H1 (cell line): ENCODE results near the gene FBXO28. TPM values are rescaled to one million over a fixed set of nuclear protein-coding genes. Genes with fewer than 3 reads are reported as not detected.

Source experiments
- CTCF ChIA-PET: fragments of 300-600 bp; sonication (Branson Sonifier 250); formaldehyde crosslinking; loops from one replicate; lab custom pipeline; 2021; ENCODE audit not compliant: partially characterized antibody; lab: Charles Lee
- POLR2A ChIA-PET: fragments of 300-600 bp; sonication (Branson Sonifier 250); formaldehyde crosslinking; loops from one replicate; lab custom pipeline; 2021; ENCODE audit warnings: inconsistent platforms; ENCODE audit not compliant: partially characterized antibody; lab: Charles Lee
- DNase-seq, 2 experiments: peaks; one replicate each; pipeline versions ENCODE4 v3.0.0 to v3.0.0-alpha.2; 2010 to 2022; ENCODE audit warnings: low spot score in 2 of 2, low read depth in 1 of 2, mixed read lengths in 1 of 2
- FAIRE-seq: peaks from 2 replicates; lab custom pipeline; 2011; peaks lifted over from hg19 to GRCh38; lab: Jason Lieb, UNC
- H2AFZ ChIP-seq: 2 replicates; pipeline ENCODE4 v1.8.1; 2012; ENCODE audit warnings: low read length, inconsistent platforms
- H2AK5ac ChIP-seq: 2 replicates; pipeline ENCODE4 v1.6.1; 2013; ENCODE audit warnings: low read depth, low read length
- H2BK120ac ChIP-seq: replicated peaks from 2 replicates; pipeline ENCODE3; 2013; ENCODE audit warnings: low read depth, low read length, inconsistent platforms
- H2BK12ac ChIP-seq: 2 replicates; pipeline ENCODE4 v1.6.1; 2013; ENCODE audit warnings: low read depth, low read length
- H2BK15ac ChIP-seq: 2 replicates; pipeline ENCODE4 v1.6.1; 2013; ENCODE audit warnings: low read length
- H2BK20ac ChIP-seq: 2 replicates; pipeline ENCODE4 v1.6.1; 2013; ENCODE audit warnings: low read length
- H2BK5ac ChIP-seq: 2 replicates; pipeline ENCODE4 v1.6.1; 2013; ENCODE audit warnings: low read depth, low read length
- H3K14ac ChIP-seq: 2 replicates; pipeline ENCODE4 v1.6.1; 2013; ENCODE audit warnings: inconsistent platforms; ENCODE audit not compliant: insufficient read length
- H3K18ac ChIP-seq: 2 replicates; pipeline ENCODE4 v1.6.1; 2013; ENCODE audit warnings: low read length; ENCODE audit errors: extremely low read depth
- H3K23ac ChIP-seq: 2 replicates; pipeline ENCODE4 v1.6.1; 2013; ENCODE audit warnings: inconsistent platforms; ENCODE audit not compliant: insufficient read length
- H3K23me2 ChIP-seq: 2 replicates; pipeline ENCODE4 v1.6.1; 2013; ENCODE audit warnings: low read depth, low read length
- H3K27ac ChIP-seq: 2 replicates; pipeline ENCODE4 v1.6.1; 2011; ENCODE audit warnings: low read depth, low read length, inconsistent platforms
- H3K27me3 ChIP-seq, 4 experiments: replicated peaks in 1 of 4; 1 replicate in 1 of 4; 2 replicates in 3 of 4; pipeline versions ENCODE4 v1.6.1 to v1.8.1; 2011 to 2013; ENCODE audit warnings: low read length in 3 of 4, mild to moderate bottlenecking in 3 of 4, inconsistent platforms in 2 of 4, mixed read lengths in 2 of 4, moderate library complexity in 1 of 4; ENCODE audit not compliant: control insufficient read depth in 3 of 4, insufficient read depth in 3 of 4; ENCODE audit errors: extremely low read depth in 1 of 4
- H3K36me3 ChIP-seq, 4 experiments: 2 replicates each; pipeline versions ENCODE4 v1.6.1 to v1.8.1; 2011 to 2013; ENCODE audit warnings: mild to moderate bottlenecking in 4 of 4, low read length in 3 of 4, moderate library complexity in 2 of 4, control low read depth in 1 of 4, inconsistent platforms in 1 of 4; ENCODE audit not compliant: insufficient read depth in 4 of 4, control insufficient read depth in 2 of 4
- H3K4ac ChIP-seq: replicated peaks from 2 replicates; pipeline ENCODE3; 2013; ENCODE audit warnings: low read length, low read depth, mixed read lengths, inconsistent platforms; ENCODE audit not compliant: insufficient read length
- H3K4me1 ChIP-seq, 4 experiments: replicated peaks in 1 of 4; 1 replicate in 1 of 4; 2 replicates in 3 of 4; pipeline versions ENCODE4 v1.6.1 to v1.8.1; 2011 to 2013; ENCODE audit warnings: low read length in 3 of 4, inconsistent platforms in 2 of 4, mixed read lengths in 1 of 4; ENCODE audit not compliant: insufficient read depth in 4 of 4, control insufficient read depth in 3 of 4
- H3K4me2 ChIP-seq, 2 experiments: 2 replicates each; pipeline versions ENCODE4 v1.6.1 to v1.8.1; 2011 to 2013; ENCODE audit warnings: low read depth in 2 of 2, low read length in 2 of 2, control low read depth in 1 of 2, inconsistent platforms in 1 of 2, mild to moderate bottlenecking in 1 of 2; ENCODE audit not compliant: insufficient read depth in 1 of 2
- H3K4me3 ChIP-seq, 4 experiments: fragments of 200-600, 300-600 bp in 1 of 4; sonication (generic), shearing (Covaris generic), sonication (Bioruptor Twin) in 1 of 4; 2 replicates each; pipeline versions ENCODE4 v1.5.1 to v1.8.1; 2011 to 2016; ENCODE audit warnings: low read length in 4 of 4, low read depth in 3 of 4, control low read depth in 2 of 4, inconsistent platforms in 2 of 4, mild to moderate bottlenecking in 2 of 4, mixed read lengths in 1 of 4, moderate library complexity in 1 of 4; ENCODE audit not compliant: insufficient read depth in 2 of 4; ENCODE audit errors: extremely low read depth in 1 of 4
- H3K56ac ChIP-seq: replicated peaks from 2 replicates; pipeline ENCODE3; 2013; ENCODE audit warnings: low read depth, mild to moderate bottlenecking, mixed read lengths, low read length, inconsistent platforms; ENCODE audit not compliant: insufficient read length
- H3K79me1 ChIP-seq: 2 replicates; pipeline ENCODE4 v1.6.1; 2013; ENCODE audit warnings: low read depth, low read length, control low read depth
- H3K79me2 ChIP-seq, 2 experiments: 2 replicates each; pipeline versions ENCODE4 v1.6.1 to v1.8.1; 2012 to 2013; ENCODE audit warnings: low read length in 2 of 2, mild to moderate bottlenecking in 2 of 2, inconsistent platforms in 1 of 2; ENCODE audit not compliant: insufficient read depth in 2 of 2, control insufficient read depth in 1 of 2
- H3K9ac ChIP-seq, 4 experiments: replicated peaks in 1 of 4; 1 replicate in 1 of 4; 2 replicates in 3 of 4; pipeline versions ENCODE4 v1.6.1 to v1.8.1; 2011 to 2013; ENCODE audit warnings: low read depth in 3 of 4, low read length in 3 of 4, control low read depth in 2 of 4, mild to moderate bottlenecking in 2 of 4, moderate library complexity in 2 of 4, inconsistent platforms in 1 of 4; ENCODE audit errors: extremely low read depth in 1 of 4
- H3K9me3 ChIP-seq, 2 experiments: 2 replicates each; pipeline versions ENCODE4 v1.6.1 to v1.8.1; 2012 to 2013; ENCODE audit warnings: mild to moderate bottlenecking in 2 of 2, moderate library complexity in 2 of 2, control low read depth in 1 of 2, inconsistent platforms in 1 of 2, low read depth in 1 of 2, low read length in 1 of 2, mixed read lengths in 1 of 2; ENCODE audit not compliant: insufficient read depth in 2 of 2
- H4K20me1 ChIP-seq, 2 experiments: replicated peaks in 1 of 2; 2 replicates each; pipeline versions ENCODE3 to v1.8.1; 2011 to 2013; ENCODE audit warnings: inconsistent platforms in 2 of 2, low read length in 2 of 2, mild to moderate bottlenecking in 1 of 2; ENCODE audit not compliant: insufficient read depth in 2 of 2, control insufficient read depth in 1 of 2
- H4K5ac ChIP-seq: 2 replicates; pipeline ENCODE4 v1.6.1; 2013; ENCODE audit warnings: low read length, low read depth, mixed read lengths, inconsistent platforms; ENCODE audit not compliant: insufficient read length
- H4K8ac ChIP-seq: 2 replicates; pipeline ENCODE4 v1.8.0; 2013; ENCODE audit warnings: mild to moderate bottlenecking, moderate library complexity, low read length, inconsistent platforms; ENCODE audit not compliant: insufficient read depth; ENCODE audit errors: extremely low read depth
- H4K91ac ChIP-seq: replicated peaks from 2 replicates; pipeline ENCODE3; 2013; ENCODE audit warnings: low read length, mixed read lengths, inconsistent platforms; ENCODE audit not compliant: insufficient read length
- GABPA ChIP-seq: IDR thresholded peaks from 2 replicates; pipeline ENCODE4 v1.6.1; 2011; ENCODE audit warnings: mild to moderate bottlenecking, low read length, moderate library complexity, borderline replicate concordance; ENCODE audit not compliant: insufficient read depth
- HDAC2 ChIP-seq, 2 experiments: fragments of 300-600 bp in 1 of 2; sonication (generic) in 1 of 2; IDR thresholded peaks; 2 replicates each; pipeline ENCODE4 v1.6.1; 2011 to 2012; ENCODE audit warnings: low read depth in 2 of 2, low read length in 2 of 2, mild to moderate bottlenecking in 2 of 2, moderate library complexity in 2 of 2, borderline replicate concordance in 1 of 2, inconsistent platforms in 1 of 2
- KDM4A ChIP-seq: IDR thresholded peaks from one replicate; pipeline ENCODE4 v1.7.1; 2012; ENCODE audit warnings: low read depth, mild to moderate bottlenecking, moderate library complexity, low read length, inconsistent platforms; ENCODE audit not compliant: severe bottlenecking
- NANOG ChIP-seq: IDR thresholded peaks from 2 replicates; pipeline ENCODE4 v1.6.1; 2011; ENCODE audit warnings: low read length, low read depth, mild to moderate bottlenecking, inconsistent platforms; ENCODE audit not compliant: insufficient read depth, poor library complexity, severe bottlenecking
- POLR2A ChIP-seq, 2 experiments: IDR thresholded peaks; 1 replicate in 1 of 2; 2 replicates in 1 of 2; pipeline ENCODE4 v1.6.1; 2011; ENCODE audit warnings: low read depth in 2 of 2, low read length in 2 of 2, mild to moderate bottlenecking in 2 of 2; ENCODE audit errors: control extremely low read depth in 1 of 2
- RXRA ChIP-seq: IDR thresholded peaks from 2 replicates; pipeline ENCODE4 v1.6.1; 2011; ENCODE audit warnings: low read depth, mild to moderate bottlenecking, low read length, moderate library complexity; ENCODE audit not compliant: insufficient read depth
- TAF1 ChIP-seq: IDR thresholded peaks from 2 replicates; pipeline ENCODE4 v1.6.1; 2011; ENCODE audit warnings: mild to moderate bottlenecking, low read depth, low read length
- WGBS, 2 experiments: shearing (Covaris generic) in 1 of 2; methylation state at CpG; one replicate each; pipeline versions ENCODE4 v1.1.6 to v1.1.7; 2013 to 2015; ENCODE audit warnings: low lambda C conversion rate in 2 of 2, mixed read lengths in 2 of 2, inconsistent platforms in 1 of 2, low coverage in 1 of 2, missing lambda C conversion rate in 1 of 2; ENCODE audit not compliant: insufficient replicate concordance in 2 of 2, insufficient coverage in 1 of 2, insufficient read length in 1 of 2; ENCODE audit errors: extremely low coverage in 1 of 2, missing lambda C conversion rate in 1 of 2; 5-methylcytosine and 5-hydroxymethylcytosine counted together
- polyA plus RNA-seq, 7 experiments: library from polyadenylated mRNA; depleted of rRNA in 3 of 7; stranded (reverse) in 5 of 7; unstranded in 2 of 7; fragments of >200 nt in 5 of 7; fragments of 200-250 nt in 2 of 7; gene quantifications; 1 replicate in 5 of 7; 2 replicates in 1 of 7; 4 replicates in 1 of 7; pipeline versions ENCODE4 v1.2.1 to v1.2.3, GENCODE V29; 2011 to 2013; ENCODE audit warnings: missing spikeins in 2 of 7, mixed read lengths in 2 of 7
- total RNA-seq: library from RNA; stranded (reverse); fragmentation: NEBNext Ultra II Directional; extraction: Animal tissue kit (Norgen Biotek cat#: 25700); gene quantifications from 2 replicates; pipeline ENCODE4 v1.2.1, GENCODE V29; 2021
- TF ChIP-seq, protein P1 (sequence below): IDR thresholded peaks from 2 replicates; pipeline ENCODE4 v1.6.1; 2012; ENCODE audit warnings: low read length, inconsistent platforms

The FBXO28 gene
- total and polyA plus RNA-seq, 2 of the 8 experiments (the other 6 are each of a cell fraction or from before 2014, with no cell fraction given) = 10.3 to 42.5 TPM

DNA sequence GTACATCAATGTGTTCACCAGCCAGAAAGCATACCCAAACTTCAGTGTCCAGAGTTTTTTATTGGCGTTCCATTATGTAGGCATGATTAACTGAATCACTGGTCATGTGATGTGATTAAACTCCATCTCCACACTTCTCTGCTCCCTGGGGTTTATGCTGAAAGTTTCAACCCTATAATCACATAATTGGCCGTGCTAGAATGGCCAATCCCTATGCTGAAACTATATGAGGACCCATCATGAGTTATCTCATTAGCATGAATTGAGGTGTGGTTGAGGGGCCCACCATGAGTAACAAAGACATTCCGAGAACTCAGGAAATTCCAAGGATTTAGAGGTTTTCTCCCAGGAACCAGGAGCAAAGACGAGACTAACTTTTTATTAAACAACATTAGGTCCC is 31.8 kb upstream of the FBXO28 start:
- no peak overlapping the region for H2BK12ac ChIP-seq
- H3K9me3 ChIP-seq = no peaks in the 10 kb centered on the region
- H2AFZ ChIP-seq = peak overlapping the region; percentile 23; the same call in 1 of the 2 replicates
- H4K20me1 ChIP-seq = no peaks in the 10 kb centered on the region
- no peaks in the 10 kb centered on the region for H3K4me1 ChIP-seq
- no peak overlapping the region for H2BK20ac ChIP-seq
- no peak overlapping the region for H4K91ac ChIP-seq
- H3K14ac ChIP-seq = no peak overlapping the region
- no peak overlapping the region for H3K9ac ChIP-seq
- FAIRE-seq = no peak
- H2BK120ac ChIP-seq = no peak overlapping the region
- no peaks in the 10 kb centered on the region for H3K36me3 ChIP-seq
- ChIA-PET CTCF (no interaction called here), POLR2A (no interaction called here)
- no peak overlapping the region for H3K27ac ChIP-seq
- no peak overlapping the region for H3K4me2 ChIP-seq
- no peaks in the 10 kb centered on the region for H3K79me2 ChIP-seq
- H2BK15ac ChIP-seq = no peak overlapping the region
- H4K8ac ChIP-seq = no peak overlapping the region
- no peaks in the 10 kb centered on the region for H3K23me2 ChIP-seq
- H3K4me3 ChIP-seq = no peak overlapping the region
- no peak for DNase-seq
- no peak overlapping the region for H3K56ac ChIP-seq
- H3K23ac ChIP-seq = no peak overlapping the region
- H4K5ac ChIP-seq = no peak overlapping the region
- H3K27me3 ChIP-seq = no peaks in the 10 kb centered on the region
- H2BK5ac ChIP-seq = no peak overlapping the region
- H2AK5ac ChIP-seq = no peak overlapping the region
- H3K79me1 ChIP-seq = no peaks in the 10 kb centered on the region
- TF ChIP-seq NANOG (no peak), POLR2A (IDR thresholded peaks at IDR 0.05; ENCODE audit: control extremely low read depth in 1 of 2, low read depth in 2 of 2, low read length in 2 of 2) (no peak), HDAC2 (IDR thresholded peaks at IDR 0.05; ENCODE audit: borderline replicate concordance in 1 of 2, low read depth in 2 of 2, low read length in 2 of 2) (no peak), KDM4A (no peak), RXRA (no peak), GABPA (no peak), TAF1 (no peak)
- TF ChIP-seq, protein P1, sequence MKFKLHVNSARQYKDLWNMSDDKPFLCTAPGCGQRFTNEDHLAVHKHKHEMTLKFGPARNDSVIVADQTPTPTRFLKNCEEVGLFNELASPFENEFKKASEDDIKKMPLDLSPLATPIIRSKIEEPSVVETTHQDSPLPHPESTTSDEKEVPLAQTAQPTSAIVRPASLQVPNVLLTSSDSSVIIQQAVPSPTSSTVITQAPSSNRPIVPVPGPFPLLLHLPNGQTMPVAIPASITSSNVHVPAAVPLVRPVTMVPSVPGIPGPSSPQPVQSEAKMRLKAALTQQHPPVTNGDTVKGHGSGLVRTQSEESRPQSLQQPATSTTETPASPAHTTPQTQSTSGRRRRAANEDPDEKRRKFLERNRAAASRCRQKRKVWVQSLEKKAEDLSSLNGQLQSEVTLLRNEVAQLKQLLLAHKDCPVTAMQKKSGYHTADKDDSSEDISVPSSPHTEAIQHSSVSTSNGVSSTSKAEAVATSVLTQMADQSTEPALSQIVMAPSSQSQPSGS = no peak
- 67% methylated on average over 4 of the region's 4 CpGs; no CpG with 5 or more reads in 1 of the 2 experiments for WGBS, 2 experiments
- H3K4ac ChIP-seq = no peak overlapping the region
- no peak overlapping the region for H3K18ac ChIP-seq
